ENCODE results near the gene SIX5.

Gene SIX5

GRCh38 chr19:45764475-45764874 lies 4.6 kb downstream of the SIX5 start:
- H3K36me3 ChIP-seq (ENCODE audit: insufficient read depth, low read length), result no peaks in the 10 kb centered on the region
- no peak overlapping the region for H3K4me3 ChIP-seq (ENCODE audit: low read length, poor library complexity, severe bottlenecking)
- H3K4me1 ChIP-seq (ENCODE audit: insufficient read depth, low read length, poor library complexity, severe bottlenecking), result peaks cover 4% of the 10 kb centered on the region
- TF ChIP-seq EZH2phosphoT487 (IDR thresholded peaks at IDR 0.05; ENCODE audit: borderline replicate concordance) (no peak), CTCF (conservative IDR thresholded peaks at IDR 0.05; ENCODE audit: low read length) (no peak)
- no peaks in the 10 kb centered on the region for H3F3A ChIP-seq (ENCODE audit: low read depth)
- no peaks in the 10 kb centered on the region for H4K20me1 ChIP-seq (ENCODE audit: insufficient read depth, low read length, poor library complexity, severe bottlenecking)
- no peaks in the 10 kb centered on the region for H3K9me3 ChIP-seq (ENCODE audit: insufficient read depth, low read depth, low read length)
- no peak overlapping the region for H3K4me2 ChIP-seq (ENCODE audit: low read depth, low read length, poor library complexity, severe bottlenecking)
- H3K9me2 ChIP-seq (replicated peaks; ENCODE audit: low read depth, low read length), result no peaks in the 10 kb centered on the region
- no peak overlapping the region for H2AFZ ChIP-seq (ENCODE audit: low read length)
- H3K27me3 ChIP-seq (ENCODE audit: insufficient read depth, low read length, poor library complexity, severe bottlenecking), result no peaks in the 10 kb centered on the region
- H3K79me2 ChIP-seq (ENCODE audit: insufficient read depth, low read length), result peaks cover 9% of the 10 kb centered on the region
- H3K9ac ChIP-seq (ENCODE audit: low read depth, low read length, poor library complexity, severe bottlenecking), result no peak overlapping the region

DNA sequence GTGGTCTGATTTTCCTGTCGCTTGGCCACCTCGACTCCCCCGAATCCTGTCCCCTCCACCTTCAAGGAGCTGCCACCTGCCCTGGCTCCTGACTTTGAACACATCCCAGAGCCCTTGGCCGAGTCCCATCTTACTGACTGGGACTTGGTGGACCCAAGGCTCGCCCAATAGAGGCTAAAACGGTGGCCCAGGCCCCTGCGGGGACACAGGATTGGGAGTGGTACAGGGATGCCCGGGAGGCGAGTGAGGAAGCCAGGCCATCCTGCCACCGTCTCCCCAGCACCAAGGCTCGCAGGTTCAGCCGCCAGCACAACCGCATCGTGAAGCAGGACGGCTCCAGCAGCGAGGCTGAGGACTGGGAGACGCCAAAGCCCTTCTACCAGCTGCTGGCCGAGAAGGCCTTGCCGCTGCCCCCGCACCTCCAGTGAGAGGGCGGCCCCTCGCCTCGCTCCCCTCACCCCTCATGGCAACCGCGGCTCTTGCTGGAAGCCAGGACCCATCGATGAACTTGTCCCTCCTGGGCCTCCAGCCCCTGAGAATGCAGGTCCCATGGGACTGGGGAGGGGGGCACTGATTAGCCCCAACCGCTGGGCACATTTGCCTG lies 5.3 kb downstream of the SIX5 start:
- no peak for TF ChIP-seq CTCF (conservative IDR thresholded peaks at IDR 0.05; ENCODE audit: low read length)
- no peak for TF ChIP-seq EZH2phosphoT487 (IDR thresholded peaks at IDR 0.05; ENCODE audit: borderline replicate concordance)
- Histone ChIP-seq H3K27me3 (ENCODE audit: insufficient read depth, low read length, poor library complexity, severe bottlenecking) (no peaks in the 10 kb centered on the region), H4K20me1 (ENCODE audit: insufficient read depth, low read length, poor library complexity, severe bottlenecking) (no peaks in the 10 kb centered on the region), H3K9ac (ENCODE audit: low read depth, low read length, poor library complexity, severe bottlenecking) (no peak overlapping the region), H3K9me2 (replicated peaks; ENCODE audit: low read depth, low read length) (no peaks in the 10 kb centered on the region), H3K4me3 (ENCODE audit: low read length, poor library complexity, severe bottlenecking) (no peak overlapping the region), H3K4me2 (ENCODE audit: low read depth, low read length, poor library complexity, severe bottlenecking) (no peak overlapping the region), H2AFZ (ENCODE audit: low read length) (no peak overlapping the region), H3K4me1 (ENCODE audit: insufficient read depth, low read length, poor library complexity, severe bottlenecking) (peaks cover 4% of the 10 kb centered on the region), H3K9me3 (ENCODE audit: insufficient read depth, low read depth, low read length) (no peaks in the 10 kb centered on the region), H3K79me2 (ENCODE audit: insufficient read depth, low read length) (peaks cover 9% of the 10 kb centered on the region), H3K36me3 (ENCODE audit: insufficient read depth, low read length) (no peaks in the 10 kb centered on the region), H3F3A (ENCODE audit: low read depth) (no peaks in the 10 kb centered on the region)

GRCh38 chr19:45762870-45763631 lies 6.0 kb downstream of the SIX5 start:
- peaks cover 4% of the 10 kb centered on the region for H3K4me1 ChIP-seq (ENCODE audit: insufficient read depth, low read length, poor library complexity, severe bottlenecking)
- H3K4me2 ChIP-seq (ENCODE audit: low read depth, low read length, poor library complexity, severe bottlenecking), result no peak overlapping the region
- no peak overlapping the region for H3K9ac ChIP-seq (ENCODE audit: low read depth, low read length, poor library complexity, severe bottlenecking)

More at GRCh38 chr19:45762870-45763631, 6.0 kb downstream of the SIX5 start:
- no peaks in the 10 kb centered on the region for H3K36me3 ChIP-seq (ENCODE audit: insufficient read depth, low read length)
- no peaks in the 10 kb centered on the region for H3K9me2 ChIP-seq (replicated peaks; ENCODE audit: low read depth, low read length)
- no peaks in the 10 kb centered on the region for H4K20me1 ChIP-seq (ENCODE audit: insufficient read depth, low read length, poor library complexity, severe bottlenecking)
- H3K4me3 ChIP-seq (ENCODE audit: low read length, poor library complexity, severe bottlenecking), result no peak overlapping the region
- H3K9me3 ChIP-seq (ENCODE audit: insufficient read depth, low read depth, low read length), result no peaks in the 10 kb centered on the region
- TF ChIP-seq CTCF (conservative IDR thresholded peaks at IDR 0.05; ENCODE audit: low read length), result no peak
- TF ChIP-seq EZH2phosphoT487 (IDR thresholded peaks at IDR 0.05; ENCODE audit: borderline replicate concordance), result no peak
- H3F3A ChIP-seq (ENCODE audit: low read depth), result no peaks in the 10 kb centered on the region
- no peak overlapping the region for H2AFZ ChIP-seq (ENCODE audit: low read length)
- peaks cover 5% of the 10 kb centered on the region for H3K79me2 ChIP-seq (ENCODE audit: insufficient read depth, low read length)
- H3K27me3 ChIP-seq (ENCODE audit: insufficient read depth, low read length, poor library complexity, severe bottlenecking), result no peaks in the 10 kb centered on the region

Measured in Loucy (cell line).